HEK293T (cell line): Measurements from ENCODE around the gene GRM7.

Experiments used
- ELF4 ChIP-seq: fragments of 450-650 bp; IDR thresholded peaks from 2 replicates; pipeline ENCODE4 v1.6.1; 2017; ENCODE audit warnings: antibody characterized with exemption
- FOXA1 ChIP-seq: fragments of 450-650 bp; IDR thresholded peaks from 2 replicates; pipeline ENCODE4 v1.6.1; 2016; ENCODE audit warnings: mild to moderate bottlenecking
- FOXM1 ChIP-seq: fragments of 450-650 bp; IDR thresholded peaks from 2 replicates; pipeline ENCODE4 v1.6.1; 2017; ENCODE audit warnings: mild to moderate bottlenecking, borderline replicate concordance
- HDGF ChIP-seq: fragments of 450-650 bp; IDR thresholded peaks from 2 replicates; pipeline ENCODE4 v1.6.1; 2017; ENCODE audit warnings: antibody characterized with exemption, borderline replicate concordance
- LEF1 ChIP-seq: fragments of 450-650 bp; IDR thresholded peaks from 2 replicates; pipeline ENCODE4 v1.6.1; 2017; ENCODE audit warnings: mild to moderate bottlenecking, borderline replicate concordance
- SP1 ChIP-seq: fragments of 450-650 bp; IDR thresholded peaks from 2 replicates; pipeline ENCODE4 v1.6.1; 2017
- SUZ12 ChIP-seq: fragments of 450-650 bp; IDR thresholded peaks from 2 replicates; pipeline ENCODE4 v1.6.1; 2016; ENCODE audit warnings: mild to moderate bottlenecking
- TARDBP ChIP-seq: fragments of 450-650 bp; IDR thresholded peaks from 2 replicates; pipeline ENCODE4 v1.6.1; 2016
- ZNF384 ChIP-seq: fragments of 450-650 bp; IDR thresholded peaks from 2 replicates; pipeline ENCODE4 v1.6.1; 2016
- TF ChIP-seq, protein P1 (sequence below): fragments of 450-650 bp; IDR thresholded peaks from 2 replicates; pipeline ENCODE4 v1.6.1; 2016

GRCh38 chr3:7437231-7437630, 576.3 kb downstream of the GRM7 start:
- TF ChIP-seq TARDBP: no peak
- no peak for TF ChIP-seq SP1
- no peak for TF ChIP-seq LEF1
- no peak for TF ChIP-seq ZNF384
- TF ChIP-seq SUZ12: no peak
- TF ChIP-seq FOXM1: no peak
- no peak for TF ChIP-seq HDGF
- TF ChIP-seq ELF4: no peak
- no peak for TF ChIP-seq FOXA1
- TF ChIP-seq, protein P1, sequence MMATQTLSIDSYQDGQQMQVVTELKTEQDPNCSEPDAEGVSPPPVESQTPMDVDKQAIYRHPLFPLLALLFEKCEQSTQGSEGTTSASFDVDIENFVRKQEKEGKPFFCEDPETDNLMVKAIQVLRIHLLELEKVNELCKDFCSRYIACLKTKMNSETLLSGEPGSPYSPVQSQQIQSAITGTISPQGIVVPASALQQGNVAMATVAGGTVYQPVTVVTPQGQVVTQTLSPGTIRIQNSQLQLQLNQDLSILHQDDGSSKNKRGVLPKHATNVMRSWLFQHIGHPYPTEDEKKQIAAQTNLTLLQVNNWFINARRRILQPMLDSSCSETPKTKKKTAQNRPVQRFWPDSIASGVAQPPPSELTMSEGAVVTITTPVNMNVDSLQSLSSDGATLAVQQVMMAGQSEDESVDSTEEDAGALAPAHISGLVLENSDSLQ: no peak
